ENCODE results near the gene C6orf136.
A peak's percentile ranks its signal among the peaks of the same experiment; 100 is the strongest.

The C6orf136 gene

GRCh38 chr6:30646450-30647241 is at the start of gene C6orf136:
C6orf136 (plus strand) TSS chr6:30647133; CDS start chr6:30647232, 99 bp downstream.
- DNase-seq (ENCODE audit: low read depth in 2 of 2): peak; percentile 87 to 88

- peak; percentile 23 to 50 for DNase-seq (ENCODE audit: low read depth in 2 of 2)
Measured at GRCh38 chr6:30597315-30598144, 49.4 kb upstream of the C6orf136 start.

- no peak for DNase-seq (ENCODE audit: low read depth in 2 of 2)
Measured at GRCh38 chr6:30598912-30599624, 47.9 kb upstream of the C6orf136 start.

GRCh38 chr6:30599625-30600324 is 47.2 kb upstream of the C6orf136 start:
- no peak for DNase-seq (ENCODE audit: low read depth in 2 of 2)

GRCh38 chr6:30600451-30600961 is 46.4 kb upstream of the C6orf136 start:
- DNase-seq (ENCODE audit: low read depth in 2 of 2): no peak

- no peak for DNase-seq (ENCODE audit: low read depth in 2 of 2)
Measured at GRCh38 chr6:30601436-30601814, 45.5 kb upstream of the C6orf136 start.

GRCh38 chr6:30601815-30602641 is 44.9 kb upstream of the C6orf136 start:
- DNase-seq (ENCODE audit: low read depth in 2 of 2): no peak

GRCh38 chr6:30603961-30604360 is 43.0 kb upstream of the C6orf136 start:
- DNase-seq (ENCODE audit: low read depth in 2 of 2): no peak

GRCh38 chr6:30610065-30610464 is 36.9 kb upstream of the C6orf136 start:
- DNase-seq (ENCODE audit: low read depth in 2 of 2): no peak

GRCh38 chr6:30611150-30611855 is 35.6 kb upstream of the C6orf136 start:
- no peak for DNase-seq (ENCODE audit: low read depth in 2 of 2)

- no peak for DNase-seq (ENCODE audit: low read depth in 2 of 2)
Measured at GRCh38 chr6:30611856-30612194, 35.1 kb upstream of the C6orf136 start.

GRCh38 chr6:30612213-30612612 is 34.7 kb upstream of the C6orf136 start:
- DNase-seq (ENCODE audit: low read depth in 2 of 2): no peak

GRCh38 chr6:30612687-30613248 is 34.2 kb upstream of the C6orf136 start:
- DNase-seq (ENCODE audit: low read depth in 2 of 2): no peak

- no peak for DNase-seq (ENCODE audit: low read depth in 2 of 2)
Measured at GRCh38 chr6:30613251-30614043, 33.5 kb upstream of the C6orf136 start.

GRCh38 chr6:30614044-30614842 is 32.7 kb upstream of the C6orf136 start:
- no peak for DNase-seq (ENCODE audit: low read depth in 2 of 2)

GRCh38 chr6:30614843-30615218 is 32.1 kb upstream of the C6orf136 start:
- DNase-seq (ENCODE audit: low read depth in 2 of 2): peak; percentile 55 to 77

GRCh38 chr6:30615219-30615957 is 31.5 kb upstream of the C6orf136 start:
- DNase-seq (ENCODE audit: low read depth in 2 of 2): no peak
